ENCODE measurements around the gene PIGT.

Gene PIGT

DNA sequence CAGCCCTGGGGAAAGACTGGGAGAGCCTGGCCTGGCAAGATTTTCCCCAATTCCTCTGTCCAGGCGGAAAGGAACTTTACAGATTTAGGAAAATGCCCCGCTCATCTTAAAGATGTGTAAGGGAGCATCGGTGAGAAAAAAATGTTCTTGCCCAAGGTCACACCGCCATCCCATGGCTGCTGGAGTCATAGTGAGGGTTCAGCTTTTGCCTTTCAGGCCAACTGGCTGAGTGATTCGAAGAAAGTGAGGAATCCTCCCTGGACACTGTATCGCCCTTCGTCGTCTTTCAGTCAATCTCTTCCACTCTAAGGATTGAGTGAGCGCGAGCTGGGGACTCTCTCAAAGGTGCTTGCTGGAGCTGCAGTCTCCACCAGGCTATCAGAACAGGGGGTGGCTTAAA lies 55.0 kb downstream of the PIGT start:
- TF ChIP-seq POLR2AphosphoS5 (IDR thresholded peaks at IDR 0.05; ENCODE audit: low read depth, low read length) (no peak), TAF1 (IDR thresholded peaks at IDR 0.05; ENCODE audit: borderline replicate concordance, insufficient read depth, low read length) (no peak), SIN3A (IDR thresholded peaks at IDR 0.05; ENCODE audit: borderline replicate concordance, insufficient read depth, low read length) (no peak), FOXP2 (optimal IDR thresholded peaks at IDR 0.05; ENCODE audit: borderline replicate concordance, extremely low read depth, extremely low read length, insufficient read depth) (no peak)
- TF ChIP-seq, protein P1, sequence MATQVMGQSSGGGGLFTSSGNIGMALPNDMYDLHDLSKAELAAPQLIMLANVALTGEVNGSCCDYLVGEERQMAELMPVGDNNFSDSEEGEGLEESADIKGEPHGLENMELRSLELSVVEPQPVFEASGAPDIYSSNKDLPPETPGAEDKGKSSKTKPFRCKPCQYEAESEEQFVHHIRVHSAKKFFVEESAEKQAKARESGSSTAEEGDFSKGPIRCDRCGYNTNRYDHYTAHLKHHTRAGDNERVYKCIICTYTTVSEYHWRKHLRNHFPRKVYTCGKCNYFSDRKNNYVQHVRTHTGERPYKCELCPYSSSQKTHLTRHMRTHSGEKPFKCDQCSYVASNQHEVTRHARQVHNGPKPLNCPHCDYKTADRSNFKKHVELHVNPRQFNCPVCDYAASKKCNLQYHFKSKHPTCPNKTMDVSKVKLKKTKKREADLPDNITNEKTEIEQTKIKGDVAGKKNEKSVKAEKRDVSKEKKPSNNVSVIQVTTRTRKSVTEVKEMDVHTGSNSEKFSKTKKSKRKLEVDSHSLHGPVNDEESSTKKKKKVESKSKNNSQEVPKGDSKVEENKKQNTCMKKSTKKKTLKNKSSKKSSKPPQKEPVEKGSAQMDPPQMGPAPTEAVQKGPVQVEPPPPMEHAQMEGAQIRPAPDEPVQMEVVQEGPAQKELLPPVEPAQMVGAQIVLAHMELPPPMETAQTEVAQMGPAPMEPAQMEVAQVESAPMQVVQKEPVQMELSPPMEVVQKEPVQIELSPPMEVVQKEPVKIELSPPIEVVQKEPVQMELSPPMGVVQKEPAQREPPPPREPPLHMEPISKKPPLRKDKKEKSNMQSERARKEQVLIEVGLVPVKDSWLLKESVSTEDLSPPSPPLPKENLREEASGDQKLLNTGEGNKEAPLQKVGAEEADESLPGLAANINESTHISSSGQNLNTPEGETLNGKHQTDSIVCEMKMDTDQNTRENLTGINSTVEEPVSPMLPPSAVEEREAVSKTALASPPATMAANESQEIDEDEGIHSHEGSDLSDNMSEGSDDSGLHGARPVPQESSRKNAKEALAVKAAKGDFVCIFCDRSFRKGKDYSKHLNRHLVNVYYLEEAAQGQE (IDR thresholded peaks at IDR 0.05; ENCODE audit: insufficient read depth in 1 of 2, low read depth in 2 of 2, low read length in 2 of 2), result no peak

Data from PFSK-1 (cell line).